ENCODE measurements around the gene UBLCP1. TPM values are rescaled to one million over a fixed set of nuclear protein-coding genes. Genes with fewer than 3 reads are reported as not detected.
A peak's percentile ranks its signal among the peaks of the same experiment; 100 is the strongest.

UBLCP1 gene
- total and polyA plus RNA-seq, 2 donors, result 27.9 to 83.7 TPM

GRCh38 chr5:159331093-159331973 lies 68.2 kb downstream of the UBLCP1 start:
- Histone ChIP-seq H3K4me1 (ENCODE audit: control insufficient read depth in 2 of 2, insufficient read depth in 2 of 2, low read length in 2 of 2) (peaks cover 0 to 11% of the 10 kb centered on the region in 2 donors), H3K27me3 (ENCODE audit: control insufficient read depth in 2 of 2, insufficient read depth in 1 of 2, low read length in 1 of 2) (peaks cover 0 to 4% of the 10 kb centered on the region in 2 donors), H3K27ac (ENCODE audit: low read depth in 1 of 2, low read length in 1 of 2) (no peak overlapping the region), H3K4me3 (ENCODE audit: low read length in 2 of 2) (peak overlapping the region; percentile 37 to 40), H3K9me3 (ENCODE audit: control insufficient read depth in 2 of 2, insufficient read depth in 1 of 2, low read length in 1 of 2) (no peaks in the 10 kb centered on the region), H3K36me3 (ENCODE audit: control insufficient read depth in 2 of 2, insufficient read depth in 2 of 2, low read length in 1 of 2) (no peaks in the 10 kb centered on the region)
- WGBS, result 9% methylated on average over 50 of the region's 50 CpGs
- DNase-seq (ENCODE audit: low read depth in 6 of 9, low spot score in 9 of 9), result peak in 7 of 9 donors; percentile 18 to 60 (median 43)

- no peak overlapping the region for H3K4me3 ChIP-seq (ENCODE audit: low read length in 2 of 2)
- DNase-seq (ENCODE audit: low read depth in 6 of 9, low spot score in 9 of 9), result no peak
- H3K9me3 ChIP-seq (ENCODE audit: control insufficient read depth in 2 of 2, insufficient read depth in 1 of 2, low read length in 1 of 2), result no peaks in the 10 kb centered on the region
- H3K27me3 ChIP-seq (ENCODE audit: control insufficient read depth in 2 of 2, insufficient read depth in 1 of 2, low read length in 1 of 2), result peaks cover 0 to 4% of the 10 kb centered on the region in 2 donors
- H3K4me1 ChIP-seq (ENCODE audit: control insufficient read depth in 2 of 2, insufficient read depth in 2 of 2, low read length in 2 of 2), result peaks cover 0 to 11% of the 10 kb centered on the region in 2 donors
- no peak overlapping the region for H3K27ac ChIP-seq (ENCODE audit: low read depth in 1 of 2, low read length in 1 of 2)
- H3K36me3 ChIP-seq (ENCODE audit: control insufficient read depth in 2 of 2, insufficient read depth in 2 of 2, low read length in 1 of 2), result no peaks in the 10 kb centered on the region
- WGBS, result 76% methylated on average over 6 of the region's 6 CpGs
These were observed 69.9 kb downstream of the UBLCP1 start for GRCh38 chr5:159332800-159333544.

- no peak for DNase-seq (ENCODE audit: low read depth in 6 of 9, low spot score in 9 of 9)
These were observed 70.4 kb downstream of the UBLCP1 start for GRCh38 chr5:159333545-159333925.

More at GRCh38 chr5:159333545-159333925, 70.4 kb downstream of the UBLCP1 start:
- H3K27me3 ChIP-seq (ENCODE audit: control insufficient read depth in 2 of 2, insufficient read depth in 1 of 2, low read length in 1 of 2), result peaks cover 0 to 4% of the 10 kb centered on the region in 2 donors
- no peak overlapping the region for H3K27ac ChIP-seq (ENCODE audit: low read depth in 1 of 2, low read length in 1 of 2)
- no peak overlapping the region for H3K4me3 ChIP-seq (ENCODE audit: low read length in 2 of 2)
- peaks cover 0 to 11% of the 10 kb centered on the region in 2 donors for H3K4me1 ChIP-seq (ENCODE audit: control insufficient read depth in 2 of 2, insufficient read depth in 2 of 2, low read length in 2 of 2)
- H3K36me3 ChIP-seq (ENCODE audit: control insufficient read depth in 2 of 2, insufficient read depth in 2 of 2, low read length in 1 of 2), result no peaks in the 10 kb centered on the region
- no peaks in the 10 kb centered on the region for H3K9me3 ChIP-seq (ENCODE audit: control insufficient read depth in 2 of 2, insufficient read depth in 1 of 2, low read length in 1 of 2)
- WGBS, result 97% methylated on average over 1 of the region's 1 CpG

Other genes with a start within 250 kb of the UBLCP1 start
- gene EBF1, start 163.4 kb upstream of the UBLCP1 start, total RNA-seq, result 2.3 TPM
- gene EBF1, start 163.4 kb upstream of the UBLCP1 start, polyA plus RNA-seq, result 6.1 TPM
- gene RNF145, start 53.7 kb upstream of the UBLCP1 start, total RNA-seq, result 39.2 TPM
- 60.6 TPM for gene RNF145, start 53.7 kb upstream of the UBLCP1 start, polyA plus RNA-seq
- gene IL12B, start 67.2 kb downstream of the UBLCP1 start, total RNA-seq, result 3.6 TPM
- gene IL12B, start 67.2 kb downstream of the UBLCP1 start, polyA plus RNA-seq, result 0.16 TPM